Ovary (tissue), 9 donors: ENCODE results near the gene CLIC3. TPM values are rescaled to one million over a fixed set of nuclear protein-coding genes. Genes with fewer than 3 reads are reported as not detected.

Experiments used
- DNase-seq, 5 donors: peaks; one replicate each; pipeline ENCODE4 v3.0.0-alpha.2; 2019 to 2020
- H3K27ac ChIP-seq, 2 donors: fragments of 200-600 bp; one replicate each; pipeline versions ENCODE4 v1.5.1 to v1.8.0; 2019 to 2022
- H3K27me3 ChIP-seq: fragments of 200-600 bp; one replicate; pipeline ENCODE4 v1.8.0; 2022
- H3K36me3 ChIP-seq: fragments of 200-600 bp; sonication (generic); one replicate; pipeline ENCODE4 v1.5.1; 2019
- H3K4me1 ChIP-seq: one replicate; pipeline ENCODE4 v1.8.1; 2013; ENCODE audit warnings: mild to moderate bottlenecking, moderate library complexity; ENCODE audit not compliant: insufficient read depth
- H3K4me3 ChIP-seq: fragments of 200-600 bp; sonication (generic); one replicate; pipeline ENCODE4 v1.5.1; 2017
- H3K9me3 ChIP-seq, 2 donors: fragments of 200-600 bp in 1 of 2; sonication (generic) in 1 of 2; one replicate each; pipeline versions ENCODE4 v1.5.1 to v1.8.1; 2013 to 2019; ENCODE audit warnings: mild to moderate bottlenecking in 1 of 2, moderate library complexity in 1 of 2
- CTCF ChIP-seq, 3 donors: fragments of 450-650 bp in 2 of 3; fragments of 200-600 bp in 1 of 3; IDR thresholded peaks; one replicate each; pipeline versions ENCODE4 v1.5.1 to v1.8.0; 2016 to 2022; ENCODE audit warnings: antibody characterized with exemption in 3 of 3, mild to moderate bottlenecking in 1 of 3
- EP300 ChIP-seq: sonication (generic); formaldehyde crosslinking; IDR thresholded peaks from one replicate; pipeline ENCODE4 v1.6.1; 2017; ENCODE audit warnings: antibody characterized with exemption
- POLR2A ChIP-seq: fragments of 450-650 bp; IDR thresholded peaks from one replicate; pipeline ENCODE4 v1.6.1; 2017; ENCODE audit warnings: antibody characterized with exemption, mild to moderate bottlenecking, moderate library complexity
- WGBS, 3 donors: extraction: QIAGEN DNeasy Blood & Tissue Kit in 1 of 3; methylation state at CpG; one replicate each; pipeline versions ENCODE4 v1.1.5 to v1.1.7; 2013 to 2017; 5-methylcytosine and 5-hydroxymethylcytosine counted together
- intact Hi-C, 4 donors: fragments of 100-400 bp; cut with DNase I; formaldehyde crosslinking; loops; one replicate each; pipeline versions ENCODE4 v1.11.0 to v1.15.1; 2022 to 2023
- polyA plus RNA-seq, 2 donors: library from polyadenylated mRNA; stranded (reverse); fragments of 200-250 nt in 1 of 2; fragments of 350-450 nt in 1 of 2; fragmentation: Illumina TruSeq in 1 of 2; extraction: RNeasy Lipid Tissue Mini Kit (QIAGEN cat#74804) in 1 of 2; gene quantifications; one replicate each; pipeline ENCODE4 v1.2.3, GENCODE V29; 2013 to 2014
- total RNA-seq, 7 donors: library from RNA; depleted of rRNA in 2 of 7; stranded (reverse); fragments of >200 nt in 2 of 7; fragmentation: NEBNext Ultra II Directional in 3 of 7; extraction: Animal tissue kit (Norgen Biotek cat#: 25700) in 3 of 7; gene quantifications; one replicate each; pipeline versions ENCODE4 v1.1.0 to v1.2.4, GENCODE V29; 2016 to 2023
- donor health status: DM: no; HTN: no; CAD: no; lungs with moderate emphysema.
- donor health status: DM: no; HTN: no; CAD: no.
- donor health status: Bipolar disorder and iron deficiency.
- donor health status: DM: yes; HTN: yes; CAD: no.
- donor health status: DM: no; HTN: no; CAD: no.
- donor health status: DM: yes; HTN: yes; CAD: no.

CLIC3 gene
- total and polyA plus RNA-seq, 9 donors, result 0.57 to 6.5 (median 1.3) TPM; not detected in 3

GRCh38 chr9:137002646-137003041 is 6.3 kb upstream of the CLIC3 start:
- Histone ChIP-seq H3K27me3 (no peaks in the 10 kb centered on the region), H3K4me1 (peaks cover 16% of the 10 kb centered on the region), H3K27ac (no peak overlapping the region), H3K36me3 (no peaks in the 10 kb centered on the region), H3K9me3 (no peaks in the 10 kb centered on the region), H3K4me3 (no peak overlapping the region)
- intact Hi-C loops, result no loop called here
- no peak for TF ChIP-seq POLR2A
- no peak for TF ChIP-seq CTCF (IDR thresholded peaks at IDR 0.05)
- no peak for DNase-seq
- 91 to 92% (median 91%) methylated on average over 10 of the region's 10 CpGs for WGBS, 3 donors

- Histone ChIP-seq H3K4me1 (peaks cover 11% of the 10 kb centered on the region), H3K9me3 (no peaks in the 10 kb centered on the region), H3K4me3 (no peak overlapping the region), H3K27me3 (no peaks in the 10 kb centered on the region), H3K36me3 (no peaks in the 10 kb centered on the region), H3K27ac (no peak overlapping the region)
- DNase-seq, result no peak
- intact Hi-C loops, result no loop called here
- 89 to 90% (median 89%) methylated on average over 20 of the region's 20 CpGs for WGBS, 3 donors
- TF ChIP-seq CTCF (IDR thresholded peaks at IDR 0.05) (no peak), EP300 (no peak), POLR2A (no peak)
Measured at GRCh38 chr9:137001857-137002645, 5.7 kb upstream of the CLIC3 start.

GRCh38 chr9:137000177-137000930 is 4.0 kb upstream of the CLIC3 start:
- Histone ChIP-seq H3K9me3 (no peaks in the 10 kb centered on the region), H3K4me1 (peaks cover 9% of the 10 kb centered on the region), H3K4me3 (no peak overlapping the region), H3K27ac (no peak overlapping the region), H3K36me3 (no peaks in the 10 kb centered on the region), H3K27me3 (no peaks in the 10 kb centered on the region)
- no peak for DNase-seq
- WGBS, 3 donors, result 33 to 45% (median 33%) methylated on average over 10 of the region's 10 CpGs
- intact Hi-C loops, result no loop called here
- TF ChIP-seq POLR2A (no peak), EP300 (no peak), CTCF (IDR thresholded peaks at IDR 0.05) (no peak)

GRCh38 chr9:136997830-136998234 is 1.5 kb upstream of the CLIC3 start:
- H3K9me3 ChIP-seq, result no peaks in the 10 kb centered on the region
- 81 to 85% (median 83%) methylated on average over 18 of the region's 18 CpGs for WGBS, 3 donors
- no peak overlapping the region for H3K4me3 ChIP-seq
- no peak for DNase-seq
- intact Hi-C loops, result no loop called here
- H3K27ac ChIP-seq, result no peak overlapping the region
- H3K36me3 ChIP-seq, result no peaks in the 10 kb centered on the region
- H3K27me3 ChIP-seq, result no peaks in the 10 kb centered on the region
- peaks cover 14% of the 10 kb centered on the region for H3K4me1 ChIP-seq
- no peak for TF ChIP-seq CTCF (IDR thresholded peaks at IDR 0.05)
- no peak for TF ChIP-seq POLR2A
- no peak for TF ChIP-seq EP300
